Measurements from ENCODE around the gene STK24.

The STK24 gene

GRCh38 chr13:98517576-98518310, 59.2 kb downstream of the STK24 start:
- H3K27ac ChIP-seq = no peak overlapping the region
- TF ChIP-seq CTCF (conservative IDR thresholded peaks at IDR 0.05) = no peak

DNA sequence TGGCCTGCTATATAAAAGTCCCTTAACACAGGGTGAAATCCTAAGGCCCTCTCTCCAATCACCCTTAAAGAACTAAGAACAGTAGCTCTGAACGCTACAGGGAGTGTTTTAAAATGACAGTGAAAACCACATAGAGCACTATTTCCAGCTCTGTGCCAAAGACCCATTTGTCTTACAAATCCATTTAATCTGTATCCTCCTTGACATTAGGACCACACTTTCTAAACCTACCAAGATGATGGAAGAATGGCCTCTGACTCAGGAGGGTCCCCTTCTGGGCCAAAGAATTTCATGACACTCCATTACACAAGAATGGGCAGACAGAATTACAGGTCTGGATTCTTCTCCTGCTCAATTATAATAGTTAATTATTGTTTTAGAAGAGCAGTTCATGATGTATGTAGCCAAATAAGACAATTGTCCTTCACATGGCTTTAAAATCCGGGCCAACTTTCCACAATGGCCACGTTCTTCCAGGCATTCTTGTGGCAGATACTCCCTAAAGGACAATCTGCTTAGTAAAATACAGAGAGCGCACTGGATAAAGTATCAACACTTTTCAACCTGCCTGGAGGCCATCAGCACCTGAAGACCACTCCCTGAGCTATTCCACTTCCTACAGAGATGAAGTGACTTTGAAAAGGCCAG, 61.0 kb downstream of the STK24 start:
- no peak overlapping the region for H3K27ac ChIP-seq
- no peak for TF ChIP-seq CTCF (conservative IDR thresholded peaks at IDR 0.05)

GRCh38 chr13:98514288-98514687, 62.6 kb downstream of the STK24 start:
- no peak for TF ChIP-seq CTCF (conservative IDR thresholded peaks at IDR 0.05)
- H3K27ac ChIP-seq = no peak overlapping the region

DNA sequence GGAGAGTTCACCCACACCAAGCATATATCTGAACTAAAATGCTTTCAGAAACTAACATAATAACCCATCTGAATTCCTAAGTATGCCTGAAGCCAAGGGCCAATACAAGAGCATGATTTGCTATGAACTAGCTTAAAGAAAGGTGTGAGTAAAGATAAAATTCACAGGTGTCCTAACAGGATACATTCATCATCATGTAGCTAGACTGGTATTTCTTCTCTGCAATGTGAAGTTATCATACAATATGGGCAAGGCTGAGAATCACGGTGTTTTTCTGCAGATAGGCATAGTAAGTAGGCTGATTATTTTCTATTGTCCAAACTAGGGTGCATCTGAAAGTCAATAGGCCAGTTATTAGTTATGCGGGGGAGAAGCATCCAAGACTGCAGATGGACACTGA, 63.1 kb downstream of the STK24 start:
- no peak for TF ChIP-seq CTCF (conservative IDR thresholded peaks at IDR 0.05)
- no peak overlapping the region for H3K27ac ChIP-seq

GRCh38 chr13:98512774-98513665, 63.9 kb downstream of the STK24 start:
- H3K27ac ChIP-seq = no peak overlapping the region
- TF ChIP-seq CTCF (conservative IDR thresholded peaks at IDR 0.05) = no peak

- no peak for TF ChIP-seq CTCF (conservative IDR thresholded peaks at IDR 0.05)
- no peak overlapping the region for H3K27ac ChIP-seq
Observed at GRCh38 chr13:98511435-98511834, 65.5 kb downstream of the STK24 start.

- TF ChIP-seq CTCF (conservative IDR thresholded peaks at IDR 0.05) = no peak
- no peak overlapping the region for H3K27ac ChIP-seq
Observed at GRCh38 chr13:98510156-98510509, 66.8 kb downstream of the STK24 start.

Measured in VCaP (cell line).